GM12878 (cell line): ENCODE results near the gene STK32A. TPM values are rescaled to one million over a fixed set of nuclear protein-coding genes. Genes with fewer than 3 reads are reported as not detected.

Source experiments
- ATAC-seq: fragments of 200-7000 bp; cut with Tn5 transposase; 3 replicates; pipeline ENCODE4 v1.9.1; 2020; ENCODE audit warnings: mild to moderate bottlenecking, moderate library complexity
- BruUV-seq: library from RNA; stranded (reverse); fragments of 400-500 nt; replicated peaks from 2 replicates; lab custom pipeline; 2021; lab: Mats Ljungman, UMichigan
- CTCF ChIA-PET: fragments of 300-600 bp; sonication (Branson Sonifier 250); formaldehyde crosslinking; extraction: SDS; loops from one replicate; lab custom pipeline; 2021; ENCODE audit warnings: inconsistent platforms; lab: Yijun Ruan, JAX
- POLR2A ChIA-PET: fragments of 350-600 bp; formaldehyde crosslinking; extraction: SDS; loops from one replicate; lab custom pipeline; 2021; ENCODE audit warnings: inconsistent platforms; lab: Charles Lee
- RAD21 ChIA-PET: fragments of 300-600 bp; sonication (Branson Sonifier 250); formaldehyde crosslinking; loops from one replicate; lab custom pipeline; 2023; ENCODE audit warnings: antibody characterized with exemption; ENCODE audit not compliant: unreplicated experiment; lab: Charles Lee
- SMC1A ChIA-PET: fragments of 300-600 bp; sonication (Branson Sonifier 250); formaldehyde crosslinking; loops from one replicate; lab custom pipeline; 2023; ENCODE audit not compliant: unreplicated experiment, uncharacterized antibody; lab: Charles Lee
- DNase-seq: peaks from one replicate; pipeline ENCODE4 v3.0.0-alpha.2; 2011; ENCODE audit warnings: low read depth, low spot score
- FAIRE-seq: peaks from 3 replicates; lab custom pipeline; 2011; peaks lifted over from hg19 to GRCh38; lab: Jason Lieb, UNC
- H2AFZ ChIP-seq: 2 replicates; pipeline ENCODE4 v1.6.0; 2011; ENCODE audit warnings: low read depth, low read length, control low read depth; ENCODE audit not compliant: control insufficient read depth
- H3K27ac ChIP-seq: 2 replicates; pipeline ENCODE4 v1.5.1; 2011; ENCODE audit warnings: control low read depth; ENCODE audit not compliant: control insufficient read depth, insufficient read depth
- H3K27me3 ChIP-seq, 2 experiments: replicated peaks in 1 of 2; 2 replicates each; pipeline versions ENCODE4 v1.6.0 to v1.6.1; 2011; ENCODE audit warnings: low read length in 1 of 2; ENCODE audit not compliant: control insufficient read depth in 2 of 2, insufficient read depth in 2 of 2
- H3K36me3 ChIP-seq, 2 experiments: 2 replicates each; pipeline ENCODE4 v1.5.1; 2011; ENCODE audit warnings: low read length in 1 of 2; ENCODE audit not compliant: control insufficient read depth in 2 of 2, insufficient read depth in 2 of 2
- H3K4me1 ChIP-seq: 2 replicates; pipeline ENCODE4 v1.6.1; 2011; ENCODE audit warnings: mild to moderate bottlenecking, low read length, moderate library complexity, mixed read lengths; ENCODE audit not compliant: control insufficient read depth, insufficient read depth
- H3K4me2 ChIP-seq: 2 replicates; pipeline ENCODE4 v1.6.0; 2011; ENCODE audit warnings: control low read depth; ENCODE audit not compliant: control insufficient read depth, insufficient read depth
- H3K4me3 ChIP-seq: fragments of 200-600 bp; sonication (generic); 2 replicates; pipeline ENCODE4 v1.5.1; 2016
- H3K79me2 ChIP-seq: 2 replicates; pipeline ENCODE4 v1.6.0; 2011; ENCODE audit warnings: low read length; ENCODE audit not compliant: control insufficient read depth, insufficient read depth
- H3K9ac ChIP-seq: 2 replicates; pipeline ENCODE4 v1.8.0; 2011; ENCODE audit warnings: low read length, control low read depth, mixed read lengths; ENCODE audit not compliant: control insufficient read depth, insufficient read depth
- H3K9me3 ChIP-seq: replicated peaks from 3 replicates; pipeline ENCODE4 v1.5.1; 2011; ENCODE audit warnings: mild to moderate bottlenecking, low read length; ENCODE audit not compliant: control insufficient read depth, insufficient read depth
- H4K20me1 ChIP-seq: 2 replicates; pipeline ENCODE4 v1.6.0; 2011; ENCODE audit not compliant: control insufficient read depth, insufficient read depth
- CBX5 ChIP-seq: sonication (generic); IDR thresholded peaks from 2 replicates; pipeline ENCODE4 v1.6.1; 2016; ENCODE audit warnings: low read depth, moderate library complexity, mild to moderate bottlenecking, inconsistent platforms
- EP300 ChIP-seq, 2 experiments: fragments of 150-350 bp in 1 of 2; IDR thresholded peaks; 2 replicates each; pipeline ENCODE4 v1.6.1; 2011 to 2012; ENCODE audit warnings: low read depth in 2 of 2, low read length in 2 of 2, borderline replicate concordance in 1 of 2, improper control_type of control experiment in 1 of 2, inconsistent platforms in 1 of 2; ENCODE audit not compliant: control insufficient read depth in 1 of 2
- ZNF622 ChIP-seq: fragments of 450-650 bp; IDR thresholded peaks from 2 replicates; pipeline ENCODE4 v1.6.1; 2017; ENCODE audit warnings: mild to moderate bottlenecking, inconsistent platforms
- WGBS: methylation state at CpG from one replicate; pipeline ENCODE4 v1.1.6; 2016; ENCODE audit warnings: low lambda C conversion rate; ENCODE audit not compliant: insufficient replicate concordance, insufficient coverage; ENCODE audit errors: missing lambda C conversion rate; 5-methylcytosine and 5-hydroxymethylcytosine counted together
- in situ Hi-C: fragments of 300-500 bp; cut with MboI; formaldehyde crosslinking; loops from 9 replicates; pipeline ENCODE4 v1.14.3; 2018; ENCODE audit warnings: mixed read lengths
- intact Hi-C: fragments of 100-400 bp; cut with micrococcal nuclease; formaldehyde crosslinking; loops from one replicate; pipeline ENCODE4 v1.14.2; 2022; ENCODE audit not compliant: unreplicated experiment
- polyA plus RNA-seq, 11 experiments: library from polyadenylated mRNA; depleted of rRNA in 4 of 11; unstranded in 6 of 11; stranded (reverse) in 5 of 11; fragments of >200 nt; fragmentation: Nextera tagmentation in 4 of 11; fragmentation: Illumina TruSeq in 1 of 11; extraction: Ambion mirVana in 4 of 11; extraction: Trizol in 1 of 11; gene quantifications; 1 replicate in 1 of 11; 2 replicates in 10 of 11; pipeline versions ENCODE4 v1.2.1 to v1.2.3, GENCODE V29; 2011 to 2016; ENCODE audit warnings: inconsistent platforms in 2 of 11, missing spikeins in 2 of 11, low read depth in 1 of 11
- total RNA-seq, 4 experiments: library from RNA; depleted of rRNA in 3 of 4; stranded (reverse); fragments of >200 nt in 3 of 4; fragmentation: Illumina TruSeq in 1 of 4; extraction: Trizol in 1 of 4; gene quantifications; 2 replicates each; pipeline versions ENCODE4 v1.2.1 to v1.2.3, GENCODE V29; 2013 to 2021
- TF ChIP-seq, protein P1 (sequence below): fragments of 150-350 bp; IDR thresholded peaks from 2 replicates; pipeline ENCODE4 v1.6.1; 2016; ENCODE audit warnings: low read depth, low read length

Gene STK32A
- total and polyA plus RNA-seq, 10 of the 15 experiments (the other 5 are each of a cell fraction or from before 2014, with no cell fraction given), result under 0.01 to 0.10 TPM; not detected in 8

DNA sequence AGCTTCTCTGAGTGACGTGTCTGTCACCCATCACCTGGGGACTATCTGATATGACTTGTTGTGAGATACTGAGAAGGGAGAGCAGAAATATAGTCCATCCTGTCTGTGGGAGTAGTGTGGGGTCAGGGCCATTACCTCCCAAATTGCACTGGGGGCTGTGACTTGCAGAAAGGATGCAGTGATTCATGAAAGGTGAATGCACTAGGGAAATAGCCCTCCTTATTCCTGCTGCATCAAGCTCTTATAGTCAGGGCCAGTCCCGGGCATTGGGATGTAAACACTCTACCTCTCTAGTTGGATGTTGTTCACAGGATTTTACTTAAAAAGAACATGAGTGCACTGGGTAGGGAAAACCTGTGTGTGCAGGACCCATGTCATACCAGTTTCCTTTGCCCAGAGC lies 124.8 kb downstream of the STK32A start:
- no peaks in the 10 kb centered on the region for H4K20me1 ChIP-seq
- no peaks in the 10 kb centered on the region for H3K79me2 ChIP-seq
- no peaks in the 10 kb centered on the region; a peak in 1 of 4 replicates for H3K27me3 ChIP-seq
- TF ChIP-seq ZNF622 (no peak), EP300 (IDR thresholded peaks at IDR 0.05; ENCODE audit: borderline replicate concordance in 1 of 2, control insufficient read depth in 1 of 2, low read depth in 2 of 2, low read length in 2 of 2) (no peak), CBX5 (no peak)
- TF ChIP-seq, protein P1, sequence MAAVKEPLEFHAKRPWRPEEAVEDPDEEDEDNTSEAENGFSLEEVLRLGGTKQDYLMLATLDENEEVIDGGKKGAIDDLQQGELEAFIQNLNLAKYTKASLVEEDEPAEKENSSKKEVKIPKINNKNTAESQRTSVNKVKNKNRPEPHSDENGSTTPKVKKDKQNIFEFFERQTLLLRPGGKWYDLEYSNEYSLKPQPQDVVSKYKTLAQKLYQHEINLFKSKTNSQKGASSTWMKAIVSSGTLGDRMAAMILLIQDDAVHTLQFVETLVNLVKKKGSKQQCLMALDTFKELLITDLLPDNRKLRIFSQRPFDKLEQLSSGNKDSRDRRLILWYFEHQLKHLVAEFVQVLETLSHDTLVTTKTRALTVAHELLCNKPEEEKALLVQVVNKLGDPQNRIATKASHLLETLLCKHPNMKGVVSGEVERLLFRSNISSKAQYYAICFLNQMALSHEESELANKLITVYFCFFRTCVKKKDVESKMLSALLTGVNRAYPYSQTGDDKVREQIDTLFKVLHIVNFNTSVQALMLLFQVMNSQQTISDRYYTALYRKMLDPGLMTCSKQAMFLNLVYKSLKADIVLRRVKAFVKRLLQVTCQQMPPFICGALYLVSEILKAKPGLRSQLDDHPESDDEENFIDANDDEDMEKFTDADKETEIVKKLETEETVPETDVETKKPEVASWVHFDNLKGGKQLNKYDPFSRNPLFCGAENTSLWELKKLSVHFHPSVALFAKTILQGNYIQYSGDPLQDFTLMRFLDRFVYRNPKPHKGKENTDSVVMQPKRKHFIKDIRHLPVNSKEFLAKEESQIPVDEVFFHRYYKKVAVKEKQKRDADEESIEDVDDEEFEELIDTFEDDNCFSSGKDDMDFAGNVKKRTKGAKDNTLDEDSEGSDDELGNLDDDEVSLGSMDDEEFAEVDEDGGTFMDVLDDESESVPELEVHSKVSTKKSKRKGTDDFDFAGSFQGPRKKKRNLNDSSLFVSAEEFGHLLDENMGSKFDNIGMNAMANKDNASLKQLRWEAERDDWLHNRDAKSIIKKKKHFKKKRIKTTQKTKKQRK, result no peak
- no peak overlapping the region for H3K27ac ChIP-seq
- intact Hi-C loops, result no loop called here
- H3K4me1 ChIP-seq, result no peaks in the 10 kb centered on the region
- WGBS, result 8% methylated on average over 2 of the region's 2 CpGs
- H3K4me2 ChIP-seq, result no peak overlapping the region
- H3K9me3 ChIP-seq, result no peaks in the 10 kb centered on the region
- H3K36me3 ChIP-seq, result no peaks in the 10 kb centered on the region
- in situ Hi-C loops, result no loop called here
- ATAC-seq (no peak), FAIRE-seq (no peak), DNase-seq (no peak)
- H2AFZ ChIP-seq, result no peak overlapping the region
- CTCF ChIA-PET, result interaction anchor here (3.7 kb wide), 1 partner anchor 10 kb away, joined by 13 read pairs; no protein-coding TSS in a partner anchor
- SMC1A ChIA-PET, result interaction anchor here (1.3 kb wide), 1 partner anchor 268 kb away, joined by 3 read pairs; no protein-coding TSS in a partner anchor
- RAD21 ChIA-PET, result no interaction called here
- POLR2A ChIA-PET, result interaction anchor here (0.5 kb wide), 1 partner anchor 14 kb away, joined by 3 read pairs; no protein-coding TSS in a partner anchor
- no TSS peak for BruUV-seq
- H3K4me3 ChIP-seq, result no peak overlapping the region
- H3K9ac ChIP-seq, result no peak overlapping the region
